HCT116 (cell line): Measurements from ENCODE around the gene THAP11.

Experiments used
- ELF1 ChIP-seq: IDR thresholded peaks from 2 replicates; pipeline ENCODE4 v1.6.1; 2012; ENCODE audit warnings: low read depth, borderline replicate concordance
- EZH2 ChIP-seq: fragments of 200-600 bp; sonication (generic); IDR thresholded peaks from 2 replicates; pipeline ENCODE4 v1.6.1; 2017; ENCODE audit warnings: antibody characterized with exemption, mixed run types
- POLR2A ChIP-seq: IDR thresholded peaks from 2 replicates; pipeline ENCODE4 v1.7.0; 2011; ENCODE audit warnings: borderline replicate concordance; ENCODE audit not compliant: insufficient read depth, insufficient read length; ENCODE audit errors: extremely low read depth
- POLR2AphosphoS5 ChIP-seq: IDR thresholded peaks from 2 replicates; pipeline ENCODE4 v1.6.1; 2011; ENCODE audit warnings: mild to moderate bottlenecking, low read depth, low read length, moderate library complexity
- SIN3A ChIP-seq: IDR thresholded peaks from 2 replicates; pipeline ENCODE4 v1.6.1; 2012; ENCODE audit warnings: low read depth
- TF ChIP-seq, protein P1 (sequence below), 3 experiments: fragments of 200-600 bp in 1 of 3; sonication (generic) in 1 of 3; IDR thresholded peaks in 2 of 3; conservative IDR thresholded peaks in 1 of 3; 2 replicates each; pipeline ENCODE4 v1.5.1; 2012 to 2017; ENCODE audit warnings: low read depth in 2 of 3, low read length in 2 of 3, antibody characterized with exemption in 1 of 3, borderline replicate concordance in 1 of 3, control low read depth in 1 of 3, mild to moderate bottlenecking in 1 of 3, mixed read lengths in 1 of 3, mixed run types in 1 of 3, moderate library complexity in 1 of 3; ENCODE audit not compliant: insufficient read depth in 1 of 3
- TF ChIP-seq, protein P2 (sequence below): IDR thresholded peaks from 2 replicates; pipeline ENCODE4 v1.6.1; 2012; ENCODE audit warnings: low read depth

DNA sequence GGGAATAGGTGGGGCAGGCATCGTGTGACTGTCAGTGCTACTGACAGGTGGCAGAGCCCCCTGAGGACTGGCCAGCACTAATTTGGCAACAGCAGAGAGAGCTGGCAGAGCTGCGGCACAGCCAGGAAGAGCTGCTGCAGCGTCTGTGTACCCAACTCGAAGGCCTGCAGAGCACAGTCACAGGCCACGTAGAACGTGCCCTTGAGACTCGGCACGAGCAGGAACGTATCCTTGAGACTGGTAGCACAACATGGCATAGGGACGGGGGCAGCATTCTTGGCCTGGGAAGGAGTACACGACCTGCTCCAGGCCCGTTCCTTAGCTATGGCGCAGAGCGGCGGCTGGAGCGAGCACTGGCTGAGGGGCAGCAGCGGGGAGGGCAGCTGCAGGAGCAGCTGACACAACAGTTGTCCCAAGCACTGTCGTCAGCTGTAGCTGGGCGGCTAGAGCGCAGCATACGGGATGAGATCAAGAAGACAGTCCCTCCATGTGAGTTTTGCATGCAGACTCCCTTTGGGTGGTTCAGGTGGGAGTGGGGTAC lies 39.6 kb downstream of the THAP11 start:
- TF ChIP-seq, protein P1, sequence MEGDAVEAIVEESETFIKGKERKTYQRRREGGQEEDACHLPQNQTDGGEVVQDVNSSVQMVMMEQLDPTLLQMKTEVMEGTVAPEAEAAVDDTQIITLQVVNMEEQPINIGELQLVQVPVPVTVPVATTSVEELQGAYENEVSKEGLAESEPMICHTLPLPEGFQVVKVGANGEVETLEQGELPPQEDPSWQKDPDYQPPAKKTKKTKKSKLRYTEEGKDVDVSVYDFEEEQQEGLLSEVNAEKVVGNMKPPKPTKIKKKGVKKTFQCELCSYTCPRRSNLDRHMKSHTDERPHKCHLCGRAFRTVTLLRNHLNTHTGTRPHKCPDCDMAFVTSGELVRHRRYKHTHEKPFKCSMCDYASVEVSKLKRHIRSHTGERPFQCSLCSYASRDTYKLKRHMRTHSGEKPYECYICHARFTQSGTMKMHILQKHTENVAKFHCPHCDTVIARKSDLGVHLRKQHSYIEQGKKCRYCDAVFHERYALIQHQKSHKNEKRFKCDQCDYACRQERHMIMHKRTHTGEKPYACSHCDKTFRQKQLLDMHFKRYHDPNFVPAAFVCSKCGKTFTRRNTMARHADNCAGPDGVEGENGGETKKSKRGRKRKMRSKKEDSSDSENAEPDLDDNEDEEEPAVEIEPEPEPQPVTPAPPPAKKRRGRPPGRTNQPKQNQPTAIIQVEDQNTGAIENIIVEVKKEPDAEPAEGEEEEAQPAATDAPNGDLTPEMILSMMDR (IDR thresholded peaks at IDR 0.05 in 2 of 3, conservative IDR thresholded peaks at IDR 0.05 in 1 of 3; ENCODE audit: borderline replicate concordance in 1 of 3, insufficient read depth in 1 of 3, low read depth in 2 of 3, low read length in 2 of 3) = no peak
- no peak for TF ChIP-seq SIN3A
- no peak for TF ChIP-seq POLR2A
- TF ChIP-seq EZH2 = no peak
- no peak for TF ChIP-seq POLR2AphosphoS5
- TF ChIP-seq ELF1 = no peak
- TF ChIP-seq, protein P2, sequence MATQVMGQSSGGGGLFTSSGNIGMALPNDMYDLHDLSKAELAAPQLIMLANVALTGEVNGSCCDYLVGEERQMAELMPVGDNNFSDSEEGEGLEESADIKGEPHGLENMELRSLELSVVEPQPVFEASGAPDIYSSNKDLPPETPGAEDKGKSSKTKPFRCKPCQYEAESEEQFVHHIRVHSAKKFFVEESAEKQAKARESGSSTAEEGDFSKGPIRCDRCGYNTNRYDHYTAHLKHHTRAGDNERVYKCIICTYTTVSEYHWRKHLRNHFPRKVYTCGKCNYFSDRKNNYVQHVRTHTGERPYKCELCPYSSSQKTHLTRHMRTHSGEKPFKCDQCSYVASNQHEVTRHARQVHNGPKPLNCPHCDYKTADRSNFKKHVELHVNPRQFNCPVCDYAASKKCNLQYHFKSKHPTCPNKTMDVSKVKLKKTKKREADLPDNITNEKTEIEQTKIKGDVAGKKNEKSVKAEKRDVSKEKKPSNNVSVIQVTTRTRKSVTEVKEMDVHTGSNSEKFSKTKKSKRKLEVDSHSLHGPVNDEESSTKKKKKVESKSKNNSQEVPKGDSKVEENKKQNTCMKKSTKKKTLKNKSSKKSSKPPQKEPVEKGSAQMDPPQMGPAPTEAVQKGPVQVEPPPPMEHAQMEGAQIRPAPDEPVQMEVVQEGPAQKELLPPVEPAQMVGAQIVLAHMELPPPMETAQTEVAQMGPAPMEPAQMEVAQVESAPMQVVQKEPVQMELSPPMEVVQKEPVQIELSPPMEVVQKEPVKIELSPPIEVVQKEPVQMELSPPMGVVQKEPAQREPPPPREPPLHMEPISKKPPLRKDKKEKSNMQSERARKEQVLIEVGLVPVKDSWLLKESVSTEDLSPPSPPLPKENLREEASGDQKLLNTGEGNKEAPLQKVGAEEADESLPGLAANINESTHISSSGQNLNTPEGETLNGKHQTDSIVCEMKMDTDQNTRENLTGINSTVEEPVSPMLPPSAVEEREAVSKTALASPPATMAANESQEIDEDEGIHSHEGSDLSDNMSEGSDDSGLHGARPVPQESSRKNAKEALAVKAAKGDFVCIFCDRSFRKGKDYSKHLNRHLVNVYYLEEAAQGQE = no peak
